H9 (cell line): Measurements from ENCODE around the gene ROR1. TPM values are rescaled to one million over a fixed set of nuclear protein-coding genes. Genes with fewer than 3 reads are reported as not detected.

ENCODE experiments used
- DNase-seq: peaks from one replicate; pipeline ENCODE4 v3.0.0-alpha.2; 2017
- H2AFZ ChIP-seq: one replicate; pipeline ENCODE4 v1.6.1; 2013; ENCODE audit warnings: mild to moderate bottlenecking, low read length, control low read depth, moderate library complexity
- H2AK5ac ChIP-seq: 2 replicates; pipeline ENCODE4 v1.6.1; 2013; ENCODE audit warnings: low read length, control low read depth, mixed read lengths; ENCODE audit not compliant: insufficient read length
- H2BK120ac ChIP-seq: one replicate; pipeline ENCODE4 v1.6.1; 2013; ENCODE audit warnings: low read depth, mild to moderate bottlenecking, low read length, control low read depth, inconsistent platforms; ENCODE audit not compliant: poor library complexity, severe bottlenecking
- H2BK12ac ChIP-seq: 2 replicates; pipeline ENCODE4 v1.6.1; 2013; ENCODE audit warnings: low read length, control low read depth, mixed read lengths, low read depth; ENCODE audit not compliant: insufficient read length
- H2BK15ac ChIP-seq: 2 replicates; pipeline ENCODE4 v1.6.1; 2013; ENCODE audit warnings: low read depth, low read length, control low read depth
- H2BK20ac ChIP-seq: one replicate; pipeline ENCODE4 v1.6.1; 2013; ENCODE audit warnings: low read depth, mild to moderate bottlenecking, low read length, control low read depth, inconsistent platforms; ENCODE audit not compliant: poor library complexity, severe bottlenecking
- H2BK5ac ChIP-seq: 2 replicates; pipeline ENCODE4 v1.6.1; 2013; ENCODE audit warnings: low read length, control low read depth, mixed read lengths; ENCODE audit not compliant: insufficient read length
- H3K14ac ChIP-seq: 2 replicates; pipeline ENCODE4 v1.6.1; 2013; ENCODE audit warnings: low read length, control low read depth; ENCODE audit not compliant: insufficient read depth
- H3K18ac ChIP-seq: 2 replicates; pipeline ENCODE4 v1.6.1; 2013; ENCODE audit warnings: low read depth, mild to moderate bottlenecking, mixed read lengths, low read length, control low read depth; ENCODE audit not compliant: insufficient read length
- H3K23ac ChIP-seq: 2 replicates; pipeline ENCODE4 v1.6.1; 2013; ENCODE audit warnings: low read length, control low read depth, mixed read lengths, low read depth; ENCODE audit not compliant: insufficient read length
- H3K23me2 ChIP-seq: 2 replicates; pipeline ENCODE4 v1.6.1; 2013; ENCODE audit warnings: low read depth, mild to moderate bottlenecking, mixed read lengths, low read length, control low read depth; ENCODE audit not compliant: insufficient read length, poor library complexity, severe bottlenecking
- H3K27ac ChIP-seq: 2 replicates; pipeline ENCODE4 v1.5.1; 2013; ENCODE audit warnings: low read length, control low read depth, mixed read lengths, low read depth; ENCODE audit not compliant: insufficient read length
- H3K27me3 ChIP-seq: 2 replicates; pipeline ENCODE4 v1.6.1; 2013; ENCODE audit warnings: low read length, control low read depth, inconsistent platforms; ENCODE audit not compliant: insufficient read depth
- H3K4ac ChIP-seq: 2 replicates; pipeline ENCODE4 v1.6.1; 2013; ENCODE audit warnings: low read depth, mild to moderate bottlenecking, control low read depth, inconsistent platforms, low read length, moderate library complexity
- H3K4me1 ChIP-seq: 2 replicates; pipeline ENCODE4 v1.6.1; 2013; ENCODE audit warnings: low read length, control low read depth, inconsistent platforms; ENCODE audit not compliant: insufficient read depth
- H3K4me2 ChIP-seq: 2 replicates; pipeline ENCODE4 v1.6.1; 2013; ENCODE audit warnings: low read length, control low read depth, mixed read lengths; ENCODE audit not compliant: insufficient read length, insufficient read depth
- H3K56ac ChIP-seq: 2 replicates; pipeline ENCODE4 v1.6.1; 2013; ENCODE audit warnings: low read depth, mild to moderate bottlenecking, mixed read lengths, low read length, control low read depth; ENCODE audit not compliant: insufficient read length
- H3K79me1 ChIP-seq: 2 replicates; pipeline ENCODE4 v1.6.1; 2013; ENCODE audit warnings: low read depth, mild to moderate bottlenecking, moderate library complexity, low read length, control low read depth, inconsistent platforms; ENCODE audit not compliant: insufficient read depth, poor library complexity, severe bottlenecking
- H3K79me2 ChIP-seq: 2 replicates; pipeline ENCODE4 v1.6.1; 2013; ENCODE audit warnings: low read length, control low read depth, inconsistent platforms; ENCODE audit not compliant: insufficient read depth
- H3K9ac ChIP-seq: 2 replicates; pipeline ENCODE4 v1.6.1; 2013; ENCODE audit warnings: low read length, control low read depth, mixed read lengths; ENCODE audit not compliant: insufficient read length; ENCODE audit errors: extremely low read depth
- H3K9me3 ChIP-seq: one replicate; pipeline ENCODE4 v1.6.1; 2013; ENCODE audit warnings: low read depth, low read length, inconsistent platforms; ENCODE audit not compliant: control insufficient read depth
- H3T11ph ChIP-seq: one replicate; pipeline ENCODE4 v1.6.1; 2013; ENCODE audit warnings: mild to moderate bottlenecking, low read length, control low read depth, inconsistent platforms
- H4K20me1 ChIP-seq: one replicate; pipeline ENCODE4 v1.6.1; 2013; ENCODE audit not compliant: control insufficient read depth, insufficient read length, insufficient read depth
- H4K5ac ChIP-seq: 2 replicates; pipeline ENCODE4 v1.6.1; 2013; ENCODE audit warnings: low read depth, mild to moderate bottlenecking, mixed read lengths, low read length, control low read depth; ENCODE audit not compliant: insufficient read length
- H4K8ac ChIP-seq: replicated peaks from 2 replicates; pipeline ENCODE4 v1.6.1; 2013; ENCODE audit warnings: low read length, control low read depth, mixed read lengths, low read depth; ENCODE audit not compliant: insufficient read length
- H4K91ac ChIP-seq: 2 replicates; pipeline ENCODE4 v1.6.1; 2013; ENCODE audit warnings: low read depth, mild to moderate bottlenecking, moderate library complexity, mixed read lengths, low read length, control low read depth; ENCODE audit not compliant: insufficient read length
- H3K27ac Mint-ChIP-seq, 3 experiments: 2 replicates in 2 of 3; 3 replicates in 1 of 3; pipeline ENCODE4 v1.8.0; 2020 to 2021; ENCODE audit warnings: mixed read lengths in 3 of 3, mild to moderate bottlenecking in 1 of 3, moderate library complexity in 1 of 3
- H3K27me3 Mint-ChIP-seq: 2 replicates; pipeline ENCODE4 v1.8.0; 2021; ENCODE audit warnings: low read depth, mild to moderate bottlenecking, moderate library complexity, mixed read lengths
- H3K36me3 Mint-ChIP-seq, 3 experiments: 2 replicates in 2 of 3; 3 replicates in 1 of 3; pipeline ENCODE4 v1.8.0; 2020 to 2021; ENCODE audit warnings: low read depth in 3 of 3, mixed read lengths in 3 of 3; ENCODE audit not compliant: insufficient read depth in 1 of 3
- H3K4me1 Mint-ChIP-seq, 2 experiments: 2 replicates each; pipeline ENCODE4 v1.8.0; 2020; ENCODE audit warnings: mixed read lengths in 2 of 2
- H3K4me3 Mint-ChIP-seq, 2 experiments: 2 replicates in 1 of 2; 3 replicates in 1 of 2; pipeline ENCODE4 v1.8.0; 2020 to 2021; ENCODE audit warnings: mild to moderate bottlenecking in 2 of 2, mixed read lengths in 2 of 2, moderate library complexity in 1 of 2
- H3K9me3 Mint-ChIP-seq, 2 experiments: 2 replicates in 1 of 2; 3 replicates in 1 of 2; pipeline ENCODE4 v1.8.0; 2020; ENCODE audit warnings: mild to moderate bottlenecking in 2 of 2, mixed read lengths in 2 of 2, moderate library complexity in 1 of 2
- CTCF ChIP-seq: fragments of 200-600 bp; sonication (generic); conservative IDR thresholded peaks from 3 replicates; pipeline ENCODE4 v1.8.0; 2021; ENCODE audit warnings: antibody characterized with exemption, mild to moderate bottlenecking
- WGBS: extraction: QIAGEN DNeasy Blood & Tissue Kit; methylation state at CpG from one replicate; pipeline ENCODE4 v1.1.7; 2013; ENCODE audit warnings: missing lambda C conversion rate, low lambda C conversion rate, mixed read lengths; ENCODE audit not compliant: insufficient read length; ENCODE audit errors: extremely low coverage; 5-methylcytosine and 5-hydroxymethylcytosine counted together
- total RNA-seq: library from RNA; stranded (reverse); gene quantifications from 2 replicates; pipeline ENCODE4 v1.2.1, GENCODE V29; 2021

The ROR1 gene
- total RNA-seq, 1 experiment from 2014 or later, result 75.9 TPM

GRCh38 chr1:64166629-64167028 lies 392.8 kb downstream of the ROR1 start:
- TF ChIP-seq CTCF, result no peak
- no CpG with 5 or more reads among the region's 3 CpGs for WGBS
- peaks cover 16 to 27% of the 10 kb centered on the region in 2 experiments for H3K4me1 Mint-ChIP-seq

More at GRCh38 chr1:64166629-64167028, 392.8 kb downstream of the ROR1 start:
- no peak overlapping the region for H2BK120ac ChIP-seq
- peaks cover 13 to 33% of the 10 kb centered on the region in 2 experiments for H3K9me3 Mint-ChIP-seq
- no peak overlapping the region for H3T11ph ChIP-seq
- no peak overlapping the region for H3K23ac ChIP-seq
- no peak overlapping the region for H3K4me2 ChIP-seq
- H4K91ac ChIP-seq, result no peak overlapping the region
- H4K20me1 ChIP-seq, result no peaks in the 10 kb centered on the region
- H3K4me3 Mint-ChIP-seq, result no peak overlapping the region
- no peak overlapping the region for H3K14ac ChIP-seq
- no peak overlapping the region for H2BK12ac ChIP-seq
- H3K56ac ChIP-seq, result no peak overlapping the region
- H3K79me1 ChIP-seq, result no peaks in the 10 kb centered on the region
- no peak overlapping the region for H2AFZ ChIP-seq
- H3K18ac ChIP-seq, result no peak overlapping the region
- DNase-seq, result no peak
- no peak overlapping the region for H3K4ac ChIP-seq
- no peaks in the 10 kb centered on the region for H3K79me2 ChIP-seq
- no peaks in the 10 kb centered on the region for H3K23me2 ChIP-seq
- H3K27me3 Mint-ChIP-seq, result no peaks in the 10 kb centered on the region
- H2AK5ac ChIP-seq, result no peak overlapping the region
- H3K4me1 ChIP-seq, result peaks cover 5% of the 10 kb centered on the region
- no peak overlapping the region for H2BK15ac ChIP-seq
- H3K27ac Mint-ChIP-seq, result no peak overlapping the region
- peaks cover 7% of the 10 kb centered on the region for H3K9me3 ChIP-seq
- H3K27me3 ChIP-seq, result no peaks in the 10 kb centered on the region
- H4K8ac ChIP-seq, result no peak overlapping the region
- H3K36me3 Mint-ChIP-seq, result peaks cover 56 to 58% (median 57%) of the 10 kb centered on the region in 3 experiments
- H2BK20ac ChIP-seq, result no peak overlapping the region
- no peak overlapping the region for H3K9ac ChIP-seq
- H2BK5ac ChIP-seq, result no peak overlapping the region
- no peak overlapping the region for H3K27ac ChIP-seq
- no peak overlapping the region for H4K5ac ChIP-seq
